GM12878 (cell line): Measurements from ENCODE around the gene HNRNPM.

ENCODE experiments used
- CHD4 ChIP-seq: fragments of 200-600 bp; sonication (generic); IDR thresholded peaks from 2 replicates; pipeline ENCODE4 v1.6.1; 2016; ENCODE audit warnings: mild to moderate bottlenecking
- JUND ChIP-seq: IDR thresholded peaks from 2 replicates; pipeline ENCODE4 v1.6.1; 2012; ENCODE audit warnings: low read depth, mild to moderate bottlenecking, low read length, improper control_type of control experiment, moderate library complexity
- NR2F1 ChIP-seq: fragments of 450-650 bp; conservative IDR thresholded peaks from 2 replicates; pipeline ENCODE4 v1.6.1; 2017; ENCODE audit warnings: mild to moderate bottlenecking
- TAF1 ChIP-seq: IDR thresholded peaks from 2 replicates; pipeline ENCODE4 v1.6.1; 2011; ENCODE audit warnings: mild to moderate bottlenecking, low read depth, low read length, borderline replicate concordance
- ZNF622 ChIP-seq: fragments of 450-650 bp; IDR thresholded peaks from 2 replicates; pipeline ENCODE4 v1.6.1; 2017; ENCODE audit warnings: mild to moderate bottlenecking, inconsistent platforms
- TF ChIP-seq, protein P1 (sequence below): fragments of 450-650 bp; formaldehyde crosslinking; IDR thresholded peaks from 2 replicates; pipeline ENCODE4 v1.5.0; 2022; ENCODE audit warnings: mild to moderate bottlenecking, missing genetic modification characterization
- TF ChIP-seq, protein P2 (sequence below), 3 experiments: IDR thresholded peaks in 2 of 3; conservative IDR thresholded peaks in 1 of 3; 2 replicates each; pipeline ENCODE4 v1.5.1; 2011; ENCODE audit warnings: low read depth in 3 of 3, low read length in 3 of 3, mild to moderate bottlenecking in 3 of 3, control low read depth in 2 of 3, moderate library complexity in 2 of 3, inconsistent platforms in 1 of 3, mixed read lengths in 1 of 3; ENCODE audit not compliant: control insufficient read depth in 2 of 3, insufficient read depth in 1 of 3; ENCODE audit errors: extremely low read depth in 1 of 3

DNA sequence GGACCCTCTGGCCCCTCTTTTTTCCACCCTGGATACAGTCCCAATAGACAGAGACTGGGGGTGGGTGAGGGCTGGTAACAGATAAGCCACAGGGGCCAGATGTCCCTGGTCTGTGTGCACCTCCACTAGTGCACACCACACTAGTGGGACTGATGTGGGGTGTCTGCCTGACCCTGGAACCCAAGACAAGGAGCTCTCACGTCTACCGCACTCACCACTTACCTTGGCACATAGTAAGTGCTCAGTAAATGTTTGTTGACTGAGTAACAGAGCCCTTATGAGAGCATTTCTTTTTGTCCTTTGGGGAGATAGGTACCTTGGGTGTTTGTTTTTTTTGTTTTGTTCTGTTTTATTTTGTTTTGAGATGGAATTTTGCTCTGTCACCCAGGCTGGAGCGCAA lies 92.3 kb downstream of the HNRNPM start:
- TF ChIP-seq, protein P1, sequence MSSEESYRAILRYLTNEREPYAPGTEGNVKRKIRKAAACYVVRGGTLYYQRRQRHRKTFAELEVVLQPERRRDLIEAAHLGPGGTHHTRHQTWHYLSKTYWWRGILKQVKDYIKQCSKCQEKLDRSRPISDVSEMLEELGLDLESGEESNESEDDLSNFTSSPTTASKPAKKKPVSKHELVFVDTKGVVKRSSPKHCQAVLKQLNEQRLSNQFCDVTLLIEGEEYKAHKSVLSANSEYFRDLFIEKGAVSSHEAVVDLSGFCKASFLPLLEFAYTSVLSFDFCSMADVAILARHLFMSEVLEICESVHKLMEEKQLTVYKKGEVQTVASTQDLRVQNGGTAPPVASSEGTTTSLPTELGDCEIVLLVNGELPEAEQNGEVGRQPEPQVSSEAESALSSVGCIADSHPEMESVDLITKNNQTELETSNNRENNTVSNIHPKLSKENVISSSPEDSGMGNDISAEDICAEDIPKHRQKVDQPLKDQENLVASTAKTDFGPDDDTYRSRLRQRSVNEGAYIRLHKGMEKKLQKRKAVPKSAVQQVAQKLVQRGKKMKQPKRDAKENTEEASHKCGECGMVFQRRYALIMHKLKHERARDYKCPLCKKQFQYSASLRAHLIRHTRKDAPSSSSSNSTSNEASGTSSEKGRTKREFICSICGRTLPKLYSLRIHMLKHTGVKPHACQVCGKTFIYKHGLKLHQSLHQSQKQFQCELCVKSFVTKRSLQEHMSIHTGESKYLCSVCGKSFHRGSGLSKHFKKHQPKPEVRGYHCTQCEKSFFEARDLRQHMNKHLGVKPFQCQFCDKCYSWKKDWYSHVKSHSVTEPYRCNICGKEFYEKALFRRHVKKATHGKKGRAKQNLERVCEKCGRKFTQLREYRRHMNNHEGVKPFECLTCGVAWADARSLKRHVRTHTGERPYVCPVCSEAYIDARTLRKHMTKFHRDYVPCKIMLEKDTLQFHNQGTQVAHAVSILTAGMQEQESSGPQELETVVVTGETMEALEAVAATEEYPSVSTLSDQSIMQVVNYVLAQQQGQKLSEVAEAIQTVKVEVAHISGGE (CRISPR knock-in tag) = no peak
- TF ChIP-seq JUND (no peak), ZNF622 (no peak), TAF1 (no peak), NR2F1 (no peak), CHD4 (no peak)
- TF ChIP-seq, protein P2, sequence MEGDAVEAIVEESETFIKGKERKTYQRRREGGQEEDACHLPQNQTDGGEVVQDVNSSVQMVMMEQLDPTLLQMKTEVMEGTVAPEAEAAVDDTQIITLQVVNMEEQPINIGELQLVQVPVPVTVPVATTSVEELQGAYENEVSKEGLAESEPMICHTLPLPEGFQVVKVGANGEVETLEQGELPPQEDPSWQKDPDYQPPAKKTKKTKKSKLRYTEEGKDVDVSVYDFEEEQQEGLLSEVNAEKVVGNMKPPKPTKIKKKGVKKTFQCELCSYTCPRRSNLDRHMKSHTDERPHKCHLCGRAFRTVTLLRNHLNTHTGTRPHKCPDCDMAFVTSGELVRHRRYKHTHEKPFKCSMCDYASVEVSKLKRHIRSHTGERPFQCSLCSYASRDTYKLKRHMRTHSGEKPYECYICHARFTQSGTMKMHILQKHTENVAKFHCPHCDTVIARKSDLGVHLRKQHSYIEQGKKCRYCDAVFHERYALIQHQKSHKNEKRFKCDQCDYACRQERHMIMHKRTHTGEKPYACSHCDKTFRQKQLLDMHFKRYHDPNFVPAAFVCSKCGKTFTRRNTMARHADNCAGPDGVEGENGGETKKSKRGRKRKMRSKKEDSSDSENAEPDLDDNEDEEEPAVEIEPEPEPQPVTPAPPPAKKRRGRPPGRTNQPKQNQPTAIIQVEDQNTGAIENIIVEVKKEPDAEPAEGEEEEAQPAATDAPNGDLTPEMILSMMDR (IDR thresholded peaks at IDR 0.05 in 2 of 3, conservative IDR thresholded peaks at IDR 0.05 in 1 of 3; ENCODE audit: control insufficient read depth in 2 of 3, extremely low read depth in 1 of 3, insufficient read depth in 1 of 3, low read depth in 3 of 3, low read length in 3 of 3) = no peak
